ENCODE measurements around the gene HOXA6. TPM values are rescaled to one million over a fixed set of nuclear protein-coding genes. Genes with fewer than 3 reads are reported as not detected.

The HOXA6 gene
- total RNA-seq, 6 experiments from 2014 or later, result not detected

DNA sequence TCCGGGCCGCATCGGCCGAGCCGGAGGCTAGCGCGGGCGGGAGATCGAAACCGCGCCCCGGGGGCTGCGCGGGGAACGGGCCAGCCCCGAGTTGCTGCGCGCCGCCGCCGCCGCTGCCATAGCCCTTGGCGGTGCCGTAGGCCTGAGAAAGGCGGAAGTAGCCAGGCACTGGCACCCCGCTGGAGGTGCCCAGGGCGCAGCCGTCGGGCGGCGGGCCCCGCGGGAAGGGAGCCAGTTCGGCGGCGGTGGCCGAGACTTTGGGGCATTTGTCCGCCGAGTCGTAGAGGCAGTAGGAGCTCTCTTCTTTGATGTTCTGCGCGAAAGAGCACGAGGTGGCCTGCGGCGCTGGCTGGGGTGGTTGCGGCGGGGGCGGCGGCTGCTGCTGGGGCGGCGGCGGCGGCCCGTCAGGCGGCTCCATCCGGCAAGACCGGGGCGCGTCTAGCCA, 26.0 kb upstream of the HOXA6 start:
- peaks cover 0 to 7% (median 0%) of the 10 kb centered on the region in 4 donors for H3K4me1 ChIP-seq
- DNase-seq, result peak; percentile 32 to 56 (median 40)
- no peaks in the 10 kb centered on the region for H3K36me3 ChIP-seq
- TF ChIP-seq POLR2A (IDR thresholded peaks at IDR 0.05), result no peak
- TF ChIP-seq, protein P1, sequence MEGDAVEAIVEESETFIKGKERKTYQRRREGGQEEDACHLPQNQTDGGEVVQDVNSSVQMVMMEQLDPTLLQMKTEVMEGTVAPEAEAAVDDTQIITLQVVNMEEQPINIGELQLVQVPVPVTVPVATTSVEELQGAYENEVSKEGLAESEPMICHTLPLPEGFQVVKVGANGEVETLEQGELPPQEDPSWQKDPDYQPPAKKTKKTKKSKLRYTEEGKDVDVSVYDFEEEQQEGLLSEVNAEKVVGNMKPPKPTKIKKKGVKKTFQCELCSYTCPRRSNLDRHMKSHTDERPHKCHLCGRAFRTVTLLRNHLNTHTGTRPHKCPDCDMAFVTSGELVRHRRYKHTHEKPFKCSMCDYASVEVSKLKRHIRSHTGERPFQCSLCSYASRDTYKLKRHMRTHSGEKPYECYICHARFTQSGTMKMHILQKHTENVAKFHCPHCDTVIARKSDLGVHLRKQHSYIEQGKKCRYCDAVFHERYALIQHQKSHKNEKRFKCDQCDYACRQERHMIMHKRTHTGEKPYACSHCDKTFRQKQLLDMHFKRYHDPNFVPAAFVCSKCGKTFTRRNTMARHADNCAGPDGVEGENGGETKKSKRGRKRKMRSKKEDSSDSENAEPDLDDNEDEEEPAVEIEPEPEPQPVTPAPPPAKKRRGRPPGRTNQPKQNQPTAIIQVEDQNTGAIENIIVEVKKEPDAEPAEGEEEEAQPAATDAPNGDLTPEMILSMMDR (IDR thresholded peaks at IDR 0.05), result no peak
- no peaks in the 10 kb centered on the region for H3K9me3 ChIP-seq
- no peak overlapping the region for H3K27ac ChIP-seq
- peak overlapping the region; percentile 1 to 27 (median 23) for H3K4me3 ChIP-seq
- peaks cover 49 to 97% of the 10 kb centered on the region in 2 donors for H3K27me3 ChIP-seq
- peak in 3 of 4 donors; percentile 32 to 49 (median 46) for ATAC-seq
- WGBS (ENCODE audit: insufficient coverage, low coverage, low lambda C conversion rate, missing lambda C conversion rate), result no CpG with 5 or more reads among the region's 59 CpGs
- intact Hi-C loops (cut with DNase I), result no loop called here

DNA sequence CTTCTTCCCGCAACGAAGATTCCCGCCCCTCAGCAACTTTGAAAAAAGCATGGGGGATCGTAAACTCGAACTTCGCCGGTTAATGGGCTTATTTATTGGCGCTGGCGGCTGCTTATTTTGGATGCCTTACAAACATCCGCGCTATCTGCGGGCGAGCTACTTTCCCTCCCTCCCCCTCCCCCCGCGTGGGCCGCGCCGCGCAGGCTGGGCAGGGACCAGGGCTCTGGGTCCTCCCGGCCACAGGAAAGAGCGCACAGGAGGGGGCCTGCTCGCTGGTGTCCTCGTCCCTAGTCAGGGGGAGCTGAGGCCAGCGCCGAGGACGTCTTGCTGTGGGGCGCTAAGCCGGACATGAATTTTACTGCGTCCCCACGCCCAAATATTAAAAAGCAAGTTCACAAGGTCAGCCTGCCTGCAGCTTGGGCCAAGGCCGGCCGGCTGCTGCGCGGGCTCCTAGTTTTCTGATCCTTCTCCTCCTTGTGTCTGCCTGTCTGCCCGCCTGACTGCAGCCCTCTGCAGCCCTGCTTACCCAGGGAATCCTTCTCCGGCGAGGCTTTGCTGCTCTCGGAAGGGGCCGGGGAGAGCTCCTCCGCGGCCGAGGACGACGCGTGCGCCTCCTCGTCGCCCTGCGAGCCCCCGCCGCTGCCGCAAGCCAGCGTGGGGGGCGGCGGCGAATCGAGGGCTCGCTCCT, 25.4 kb upstream of the HOXA6 start:
- TF ChIP-seq POLR2A (IDR thresholded peaks at IDR 0.05), result no peak
- TF ChIP-seq, protein P1 (IDR thresholded peaks at IDR 0.05), result no peak
- H3K36me3 ChIP-seq, result no peaks in the 10 kb centered on the region

DNA sequence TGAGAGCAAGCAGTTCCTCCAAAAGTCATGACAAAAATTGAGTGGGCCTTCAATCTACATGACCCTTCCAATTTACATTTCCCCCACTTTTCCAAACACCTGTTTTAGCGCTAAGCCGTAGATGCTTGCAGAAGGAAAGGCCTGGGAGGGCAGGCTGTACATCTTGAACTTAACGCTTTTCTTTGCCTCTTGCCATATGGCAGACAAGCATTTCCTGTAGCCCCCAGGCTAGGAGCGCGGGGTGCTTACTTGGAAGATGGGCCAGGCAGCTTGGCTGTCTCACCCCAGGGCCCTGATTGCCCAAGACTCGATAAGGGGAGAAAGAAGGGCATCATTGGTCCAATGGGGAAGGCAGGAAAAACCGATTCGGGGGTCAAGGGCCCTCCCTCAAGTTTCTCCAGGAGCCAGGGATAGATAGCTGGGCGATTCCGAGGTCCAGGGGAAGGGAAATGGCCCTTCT, 24.8 kb upstream of the HOXA6 start:
- Histone ChIP-seq H3K36me3 (no peaks in the 10 kb centered on the region), H3K4me1 (peaks cover 0 to 7% (median 0%) of the 10 kb centered on the region in 4 donors), H3K9me3 (no peaks in the 10 kb centered on the region), H3K27me3 (peaks cover 45 to 97% of the 10 kb centered on the region in 2 donors), H3K27ac (no peak overlapping the region), H3K4me3 (no peak overlapping the region)
- no peak for ATAC-seq
- 0% methylated on average over 5 of the region's 10 CpGs for WGBS (ENCODE audit: insufficient coverage, low coverage, low lambda C conversion rate, missing lambda C conversion rate)
- TF ChIP-seq, protein P1 (IDR thresholded peaks at IDR 0.05), result no peak
- TF ChIP-seq POLR2A (IDR thresholded peaks at IDR 0.05), result no peak
- peak in 1 of 3 donors; percentile 27 for DNase-seq
- intact Hi-C loops (cut with DNase I), result no loop called here

More for the DNA sequence above, 25.4 kb upstream of the HOXA6 start:
- peak in 2 of 3 donors; percentile 40 to 53 for DNase-seq
- WGBS (ENCODE audit: insufficient coverage, low coverage, low lambda C conversion rate, missing lambda C conversion rate), result 0% methylated on average over 17 of the region's 58 CpGs
- no peaks in the 10 kb centered on the region for H3K9me3 ChIP-seq
- intact Hi-C loops (cut with DNase I), result no loop called here
- peak overlapping the region; percentile 1 to 27 (median 23) for H3K4me3 ChIP-seq
- peaks cover 0 to 7% (median 0%) of the 10 kb centered on the region in 4 donors for H3K4me1 ChIP-seq
- no peak overlapping the region for H3K27ac ChIP-seq
- peak in 3 of 4 donors; percentile 12 to 19 (median 14) for ATAC-seq
- peaks cover 45 to 97% of the 10 kb centered on the region in 2 donors for H3K27me3 ChIP-seq

DNA sequence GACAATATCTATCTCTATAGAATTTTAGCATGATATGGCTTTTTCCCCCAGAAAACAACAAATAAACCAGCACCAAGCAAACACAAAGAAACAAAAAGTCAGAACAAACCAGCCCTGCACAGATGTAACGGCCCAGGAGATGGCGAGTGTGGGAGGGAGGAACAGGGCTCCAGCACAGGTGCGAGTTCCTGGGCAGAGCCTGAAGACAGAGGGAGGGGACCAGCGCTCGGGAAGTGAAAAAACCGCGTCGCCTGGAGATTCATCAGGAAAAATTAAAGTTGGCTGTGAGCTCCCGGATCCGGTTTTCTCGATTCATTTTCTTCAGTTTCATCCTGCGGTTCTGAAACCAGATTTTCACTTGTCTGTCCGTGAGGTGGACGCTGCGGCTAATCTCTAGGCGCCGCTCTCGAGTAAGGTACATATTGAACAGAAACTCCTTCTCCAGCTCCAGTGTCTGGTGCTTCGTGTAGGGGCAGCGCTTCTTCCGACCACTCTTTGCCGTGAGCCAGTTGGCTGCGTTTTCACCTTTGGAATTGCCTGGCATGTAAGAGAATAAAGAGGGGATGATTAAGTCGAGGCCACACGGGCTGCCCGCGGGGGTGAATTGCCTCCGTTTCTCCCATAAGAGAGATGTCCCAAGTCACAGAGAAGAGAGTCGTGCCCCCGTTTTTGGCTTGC, 24.2 kb upstream of the HOXA6 start:
- H3K4me3 ChIP-seq, result no peak overlapping the region
- H3K4me1 ChIP-seq, result peaks cover 0 to 7% (median 0%) of the 10 kb centered on the region in 4 donors
- WGBS (ENCODE audit: insufficient coverage, low coverage, low lambda C conversion rate, missing lambda C conversion rate), result 7% methylated on average over 24 of the region's 30 CpGs
- ATAC-seq, result no peak
- intact Hi-C loops (cut with DNase I), result no loop called here
- peak in 1 of 3 donors; percentile 28 for DNase-seq
- H3K27me3 ChIP-seq, result peaks cover 45 to 97% of the 10 kb centered on the region in 2 donors
- H3K9me3 ChIP-seq, result no peaks in the 10 kb centered on the region
- no peaks in the 10 kb centered on the region for H3K36me3 ChIP-seq
- TF ChIP-seq, protein P1 (IDR thresholded peaks at IDR 0.05), result no peak
- TF ChIP-seq POLR2A (IDR thresholded peaks at IDR 0.05), result no peak
- no peak overlapping the region for H3K27ac ChIP-seq
